HG03469 (cell line): Measurements from ENCODE around the gene RPL13.
"Not testable (repeated sequence)": the region's sequence is repeated elsewhere in the genome, so short reads cannot be mapped to it uniquely, and the experiment has no call there.

Source experiments
- ATAC-seq: cut with Tn5 transposase; IDR thresholded peaks from one replicate; pipeline ENCODE4 v1.9.1; 2021; ENCODE audit warnings: mild to moderate bottlenecking, moderate library complexity, moderate number of reproducible peaks; ENCODE audit not compliant: unreplicated experiment

Gene RPL13

GRCh38 chr16:89561884-89562599 lies 1.6 kb downstream of the RPL13 start:
- ATAC-seq: no peak

- no peak for ATAC-seq
These were observed 2.5 kb downstream of the RPL13 start for GRCh38 chr16:89562939-89563338.

GRCh38 chr16:89563639-89564392 lies 3.3 kb downstream of the RPL13 start:
- no peak for ATAC-seq

- ATAC-seq: no peak
These were observed 4.2 kb downstream of the RPL13 start for GRCh38 chr16:89564476-89565255.

- no peak for ATAC-seq
These were observed 4.7 kb downstream of the RPL13 start for GRCh38 chr16:89565256-89565505.

- no peak for ATAC-seq
These were observed 5.3 kb downstream of the RPL13 start for GRCh38 chr16:89565506-89566372.

GRCh38 chr16:89567656-89568594 lies 7.4 kb downstream of the RPL13 start:
- ATAC-seq: no peak

GRCh38 chr16:89569506-89570341 lies 9.2 kb downstream of the RPL13 start:
- ATAC-seq: no peak

GRCh38 chr16:89570342-89570923 lies 10.0 kb downstream of the RPL13 start:
- no peak for ATAC-seq

- not testable (repeated sequence) for ATAC-seq
These were observed 10.6 kb downstream of the RPL13 start for GRCh38 chr16:89570983-89571598.

- no peak for ATAC-seq
These were observed 11.2 kb downstream of the RPL13 start for GRCh38 chr16:89571636-89572035.

- ATAC-seq: no peak
These were observed 11.6 kb downstream of the RPL13 start for GRCh38 chr16:89572073-89572484.

GRCh38 chr16:89572485-89573205 lies 12.2 kb downstream of the RPL13 start:
- no peak for ATAC-seq

- ATAC-seq: no peak
These were observed 13.6 kb downstream of the RPL13 start for GRCh38 chr16:89573826-89574680.

GRCh38 chr16:89574681-89575246 lies 14.3 kb downstream of the RPL13 start:
- no peak for ATAC-seq
